ENCODE data around the gene ENTPD8. TPM values are rescaled to one million over a fixed set of nuclear protein-coding genes. Genes with fewer than 3 reads are reported as not detected.
A peak's percentile ranks its signal among the peaks of the same experiment; 100 is the strongest.

ENTPD8 gene
- total and polyA plus RNA-seq, 3 experiments from 2014 or later: not detected

- Histone ChIP-seq H3K4me3 (ENCODE audit: low read length) (no peak overlapping the region), H3K27ac (ENCODE audit: low read depth, low read length) (no peak overlapping the region), H3K4me1 (ENCODE audit: insufficient read depth, low read length) (no peaks in the 10 kb centered on the region), H3K27me3 (ENCODE audit: insufficient read depth, low read length, poor library complexity, severe bottlenecking) (no peaks in the 10 kb centered on the region), H3K9me3 (ENCODE audit: low read length) (no peaks in the 10 kb centered on the region), H3K36me3 (ENCODE audit: insufficient read depth, low read length) (no peaks in the 10 kb centered on the region)
- Mint-ChIP-seq H3K27ac (peak overlapping the region in 1 of 8 donors; percentile 29), H3K27me3 (no peaks in the 10 kb centered on the region), H3K4me1 (peaks cover 0 to 6% (median 0%) of the 10 kb centered on the region in 3 donors), H3K36me3 (no peaks in the 10 kb centered on the region), H3K4me3 (no peak overlapping the region), H3K9me3 (no peaks in the 10 kb centered on the region)
- CTCF ChIA-PET: no interaction called here
- POLR2A ChIA-PET: no interaction called here
- DNase-seq: peak in 1 of 5 donors; percentile 42
Measured at GRCh38 chr9:137430723-137431415, 10.3 kb downstream of the ENTPD8 start.

- CTCF ChIA-PET: no interaction called here
- no peaks in the 10 kb centered on the region for H3K9me3 ChIP-seq (ENCODE audit: low read length)
- H3K27ac ChIP-seq (ENCODE audit: low read depth, low read length): peak overlapping the region; percentile 54
- H3K4me3 ChIP-seq (ENCODE audit: low read length): no peak overlapping the region
- DNase-seq: no peak
- peaks cover 0 to 6% (median under 1%) of the 10 kb centered on the region in 3 donors for H3K4me1 Mint-ChIP-seq
- H3K9me3 Mint-ChIP-seq: no peaks in the 10 kb centered on the region
- H3K36me3 Mint-ChIP-seq: no peaks in the 10 kb centered on the region
- POLR2A ChIA-PET: no interaction called here
- no peak overlapping the region for H3K27ac Mint-ChIP-seq
- no peaks in the 10 kb centered on the region for H3K27me3 ChIP-seq (ENCODE audit: insufficient read depth, low read length, poor library complexity, severe bottlenecking)
- no peaks in the 10 kb centered on the region for H3K27me3 Mint-ChIP-seq
- H3K4me1 ChIP-seq (ENCODE audit: insufficient read depth, low read length): no peaks in the 10 kb centered on the region
- no peak overlapping the region for H3K4me3 Mint-ChIP-seq
- H3K36me3 ChIP-seq (ENCODE audit: insufficient read depth, low read length): no peaks in the 10 kb centered on the region
Measured at GRCh38 chr9:137429974-137430722, 11.0 kb downstream of the ENTPD8 start.

GRCh38 chr9:137429546-137429890 is 11.6 kb downstream of the ENTPD8 start:
- DNase-seq: no peak
- Mint-ChIP-seq H3K4me1 (peaks cover 3 to 11% (median 7%) of the 10 kb centered on the region in 3 donors), H3K4me3 (no peak overlapping the region), H3K9me3 (no peaks in the 10 kb centered on the region), H3K27me3 (no peaks in the 10 kb centered on the region), H3K36me3 (no peaks in the 10 kb centered on the region), H3K27ac (no peak overlapping the region)
- H3K27ac ChIP-seq (ENCODE audit: low read depth, low read length): peak overlapping the region; percentile 54
- CTCF ChIA-PET: no interaction called here
- H3K4me3 ChIP-seq (ENCODE audit: low read length): no peak overlapping the region
- no peaks in the 10 kb centered on the region for H3K36me3 ChIP-seq (ENCODE audit: insufficient read depth, low read length)
- no peaks in the 10 kb centered on the region for H3K4me1 ChIP-seq (ENCODE audit: insufficient read depth, low read length)
- POLR2A ChIA-PET: no interaction called here
- H3K27me3 ChIP-seq (ENCODE audit: insufficient read depth, low read length, poor library complexity, severe bottlenecking): no peaks in the 10 kb centered on the region
- H3K9me3 ChIP-seq (ENCODE audit: low read length): no peaks in the 10 kb centered on the region

- H3K36me3 ChIP-seq (ENCODE audit: insufficient read depth, low read length): no peaks in the 10 kb centered on the region
- ChIA-PET CTCF (no interaction called here), POLR2A (no interaction called here)
- Mint-ChIP-seq H3K27me3 (no peaks in the 10 kb centered on the region), H3K9me3 (no peaks in the 10 kb centered on the region), H3K36me3 (no peaks in the 10 kb centered on the region), H3K4me1 (peaks cover 6 to 11% (median 10%) of the 10 kb centered on the region in 3 donors), H3K4me3 (no peak overlapping the region), H3K27ac (no peak overlapping the region)
- H3K4me3 ChIP-seq (ENCODE audit: low read length): no peak overlapping the region
- DNase-seq: no peak
- H3K27me3 ChIP-seq (ENCODE audit: insufficient read depth, low read length, poor library complexity, severe bottlenecking): no peaks in the 10 kb centered on the region
- no peaks in the 10 kb centered on the region for H3K9me3 ChIP-seq (ENCODE audit: low read length)
- H3K4me1 ChIP-seq (ENCODE audit: insufficient read depth, low read length): no peaks in the 10 kb centered on the region
- no peak overlapping the region for H3K27ac ChIP-seq (ENCODE audit: low read depth, low read length)
Measured at GRCh38 chr9:137428841-137429545, 12.2 kb downstream of the ENTPD8 start.

- peaks cover 6 to 11% (median 10%) of the 10 kb centered on the region in 3 donors for H3K4me1 Mint-ChIP-seq
- CTCF ChIA-PET: no interaction called here
- H3K27ac Mint-ChIP-seq: no peak overlapping the region
- no peaks in the 10 kb centered on the region for H3K36me3 Mint-ChIP-seq
- POLR2A ChIA-PET: no interaction called here
- no peaks in the 10 kb centered on the region for H3K9me3 Mint-ChIP-seq
- no peaks in the 10 kb centered on the region for H3K36me3 ChIP-seq (ENCODE audit: insufficient read depth, low read length)
- H3K27me3 ChIP-seq (ENCODE audit: insufficient read depth, low read length, poor library complexity, severe bottlenecking): no peaks in the 10 kb centered on the region
- no peaks in the 10 kb centered on the region for H3K4me1 ChIP-seq (ENCODE audit: insufficient read depth, low read length)
- DNase-seq: no peak
- H3K27me3 Mint-ChIP-seq: no peaks in the 10 kb centered on the region
- H3K9me3 ChIP-seq (ENCODE audit: low read length): no peaks in the 10 kb centered on the region
- no peak overlapping the region for H3K4me3 ChIP-seq (ENCODE audit: low read length)
- H3K4me3 Mint-ChIP-seq: no peak overlapping the region
- H3K27ac ChIP-seq (ENCODE audit: low read depth, low read length): no peak overlapping the region
Measured at GRCh38 chr9:137428311-137428630, 12.9 kb downstream of the ENTPD8 start.

GRCh38 chr9:137427454-137428310 is 13.5 kb downstream of the ENTPD8 start:
- H3K27me3 Mint-ChIP-seq: no peaks in the 10 kb centered on the region
- no peaks in the 10 kb centered on the region for H3K4me1 ChIP-seq (ENCODE audit: insufficient read depth, low read length)
- ChIA-PET POLR2A (no interaction called here), CTCF (no interaction called here)
- H3K9me3 ChIP-seq (ENCODE audit: low read length): no peaks in the 10 kb centered on the region
- DNase-seq: no peak
- no peaks in the 10 kb centered on the region for H3K36me3 ChIP-seq (ENCODE audit: insufficient read depth, low read length)
- H3K4me3 ChIP-seq (ENCODE audit: low read length): no peak overlapping the region
- H3K9me3 Mint-ChIP-seq: no peaks in the 10 kb centered on the region
- no peaks in the 10 kb centered on the region for H3K36me3 Mint-ChIP-seq
- H3K4me1 Mint-ChIP-seq: peaks cover 6 to 11% (median 10%) of the 10 kb centered on the region in 3 donors
- H3K4me3 Mint-ChIP-seq: no peak overlapping the region
- H3K27ac ChIP-seq (ENCODE audit: low read depth, low read length): no peak overlapping the region
- H3K27ac Mint-ChIP-seq: no peak overlapping the region
- H3K27me3 ChIP-seq (ENCODE audit: insufficient read depth, low read length, poor library complexity, severe bottlenecking): no peaks in the 10 kb centered on the region

GRCh38 chr9:137426018-137426681 is 15.0 kb downstream of the ENTPD8 start:
- ChIA-PET CTCF (no interaction called here), POLR2A (no interaction called here)
- H3K27ac Mint-ChIP-seq: no peak overlapping the region
- H3K4me1 Mint-ChIP-seq: peaks cover 16 to 23% (median 20%) of the 10 kb centered on the region in 3 donors
- H3K36me3 ChIP-seq (ENCODE audit: insufficient read depth, low read length): no peaks in the 10 kb centered on the region
- no peak for DNase-seq
- H3K4me1 ChIP-seq (ENCODE audit: insufficient read depth, low read length): peaks cover 9% of the 10 kb centered on the region
- peaks cover 0 to 2% (median 0%) of the 10 kb centered on the region in 3 donors for H3K36me3 Mint-ChIP-seq
- H3K27ac ChIP-seq (ENCODE audit: low read depth, low read length): no peak overlapping the region
- no peaks in the 10 kb centered on the region for H3K27me3 Mint-ChIP-seq
- no peak overlapping the region for H3K4me3 ChIP-seq (ENCODE audit: low read length)
- H3K4me3 Mint-ChIP-seq: peak overlapping the region in 1 of 7 donors; percentile 69
- H3K27me3 ChIP-seq (ENCODE audit: insufficient read depth, low read length, poor library complexity, severe bottlenecking): no peaks in the 10 kb centered on the region
- no peaks in the 10 kb centered on the region for H3K9me3 ChIP-seq (ENCODE audit: low read length)
- no peaks in the 10 kb centered on the region for H3K9me3 Mint-ChIP-seq
